Measurements from ENCODE around the gene INO80B.

- TF ChIP-seq POLR2A (IDR thresholded peaks at IDR 0.05; ENCODE audit: low read length) (no peak), GATA1 (IDR thresholded peaks at IDR 0.05; ENCODE audit: low read depth, low read length) (no peak)
Observed at GRCh38 chr2:74438248-74438647, 16.6 kb upstream of the INO80B start.
